HL-60 (cell line): ENCODE data around the gene APOBEC2.

Source experiments
- DNase-seq, 2 experiments: peaks; one replicate each; pipeline ENCODE4 v3.0.0-alpha.2; 2010 to 2020; ENCODE audit warnings: low read depth in 1 of 2, low spot score in 1 of 2
- H3K27ac ChIP-seq: fragments of 250-450 bp; sonication (Bioruptor Pico); replicated peaks from 2 replicates; pipeline ENCODE4 v1.5.1; 2020; ENCODE audit warnings: mild to moderate bottlenecking, moderate library complexity
- H3K27me3 ChIP-seq: fragments of 250-450 bp; sonication (Bioruptor Pico); 2 replicates; pipeline ENCODE4 v1.5.1; 2021; ENCODE audit warnings: mild to moderate bottlenecking, moderate library complexity; ENCODE audit not compliant: insufficient read depth, poor library complexity, severe bottlenecking
- H3K4me3 ChIP-seq: replicated peaks from 2 replicates; pipeline ENCODE4 v1.5.1; 2011; ENCODE audit warnings: mild to moderate bottlenecking, control low read depth, low read length; ENCODE audit not compliant: insufficient read depth
- GABPA ChIP-seq: IDR thresholded peaks from 2 replicates; pipeline ENCODE4 v1.6.1; 2012; ENCODE audit warnings: low read depth
- POLR2AphosphoS5 ChIP-seq: IDR thresholded peaks from 2 replicates; pipeline ENCODE4 v1.6.1; 2012; ENCODE audit warnings: low read depth
- SPI1 ChIP-seq: IDR thresholded peaks from 2 replicates; pipeline ENCODE4 v1.6.1; 2012; ENCODE audit warnings: low read depth, mild to moderate bottlenecking, borderline replicate concordance
- TF ChIP-seq, protein P1 (sequence below): IDR thresholded peaks from one replicate; pipeline ENCODE4 v1.5.1; 2011; ENCODE audit warnings: low read length, control low read depth, inconsistent platforms; ENCODE audit not compliant: insufficient read depth
- TF ChIP-seq, protein P2 (sequence below): IDR thresholded peaks from 2 replicates; pipeline ENCODE4 v1.6.1; 2012; ENCODE audit warnings: low read depth; ENCODE audit not compliant: insufficient replicate concordance

APOBEC2 gene

DNA sequence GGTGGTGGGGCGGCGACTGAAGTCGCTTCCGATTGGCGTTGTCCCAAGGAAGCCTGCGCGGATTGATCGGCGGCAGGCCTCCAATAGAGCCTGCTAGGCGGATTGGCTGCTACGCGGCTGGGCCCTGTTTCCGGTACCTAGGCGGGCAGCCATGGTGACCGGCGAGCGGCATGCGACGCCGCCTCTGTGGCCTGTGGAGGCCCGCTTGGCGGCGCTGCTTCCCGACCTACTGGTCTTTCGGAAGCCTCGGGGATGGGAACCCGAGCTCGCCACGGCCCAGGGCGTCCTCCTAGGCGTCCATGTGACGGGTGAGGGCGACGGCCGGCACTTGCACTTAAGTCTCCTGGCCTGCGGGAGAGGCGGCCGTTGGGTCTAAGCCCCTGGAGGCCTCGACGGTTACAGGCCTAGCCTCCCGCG lies 47.9 kb downstream of the APOBEC2 start:
- DNase-seq: no peak
- Histone ChIP-seq H3K27me3 (no peaks in the 10 kb centered on the region), H3K27ac (no peak overlapping the region), H3K4me3 (no peak overlapping the region)
- TF ChIP-seq SPI1 (no peak), POLR2AphosphoS5 (0 out of 2 replicates have a peak, but pooled peaks have one; percentile 34)
- TF ChIP-seq, protein P1, sequence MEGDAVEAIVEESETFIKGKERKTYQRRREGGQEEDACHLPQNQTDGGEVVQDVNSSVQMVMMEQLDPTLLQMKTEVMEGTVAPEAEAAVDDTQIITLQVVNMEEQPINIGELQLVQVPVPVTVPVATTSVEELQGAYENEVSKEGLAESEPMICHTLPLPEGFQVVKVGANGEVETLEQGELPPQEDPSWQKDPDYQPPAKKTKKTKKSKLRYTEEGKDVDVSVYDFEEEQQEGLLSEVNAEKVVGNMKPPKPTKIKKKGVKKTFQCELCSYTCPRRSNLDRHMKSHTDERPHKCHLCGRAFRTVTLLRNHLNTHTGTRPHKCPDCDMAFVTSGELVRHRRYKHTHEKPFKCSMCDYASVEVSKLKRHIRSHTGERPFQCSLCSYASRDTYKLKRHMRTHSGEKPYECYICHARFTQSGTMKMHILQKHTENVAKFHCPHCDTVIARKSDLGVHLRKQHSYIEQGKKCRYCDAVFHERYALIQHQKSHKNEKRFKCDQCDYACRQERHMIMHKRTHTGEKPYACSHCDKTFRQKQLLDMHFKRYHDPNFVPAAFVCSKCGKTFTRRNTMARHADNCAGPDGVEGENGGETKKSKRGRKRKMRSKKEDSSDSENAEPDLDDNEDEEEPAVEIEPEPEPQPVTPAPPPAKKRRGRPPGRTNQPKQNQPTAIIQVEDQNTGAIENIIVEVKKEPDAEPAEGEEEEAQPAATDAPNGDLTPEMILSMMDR: no peak

DNA sequence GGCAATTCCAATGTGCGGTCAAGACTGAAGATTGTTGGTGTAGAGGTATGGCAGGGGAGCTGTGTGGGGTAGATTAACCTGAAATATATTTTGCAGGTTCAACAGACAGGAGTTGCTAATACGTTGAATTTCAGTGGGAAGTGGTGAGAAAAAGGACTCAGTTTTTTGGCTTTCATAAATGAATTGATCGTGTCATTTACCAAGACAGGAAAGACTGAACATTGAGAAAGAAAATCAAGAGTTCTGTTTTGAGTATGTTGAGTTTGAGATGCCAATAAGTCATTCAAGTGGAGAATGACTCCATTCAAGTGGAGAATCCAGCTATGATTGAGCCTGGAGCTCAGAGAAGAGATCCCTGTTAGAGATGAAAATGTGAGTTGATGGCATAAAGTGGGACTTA lies 50.8 kb downstream of the APOBEC2 start:
- TF ChIP-seq, protein P1: no peak
- TF ChIP-seq POLR2AphosphoS5 (no peak), SPI1 (no peak), GABPA (no peak)
- TF ChIP-seq, protein P2, sequence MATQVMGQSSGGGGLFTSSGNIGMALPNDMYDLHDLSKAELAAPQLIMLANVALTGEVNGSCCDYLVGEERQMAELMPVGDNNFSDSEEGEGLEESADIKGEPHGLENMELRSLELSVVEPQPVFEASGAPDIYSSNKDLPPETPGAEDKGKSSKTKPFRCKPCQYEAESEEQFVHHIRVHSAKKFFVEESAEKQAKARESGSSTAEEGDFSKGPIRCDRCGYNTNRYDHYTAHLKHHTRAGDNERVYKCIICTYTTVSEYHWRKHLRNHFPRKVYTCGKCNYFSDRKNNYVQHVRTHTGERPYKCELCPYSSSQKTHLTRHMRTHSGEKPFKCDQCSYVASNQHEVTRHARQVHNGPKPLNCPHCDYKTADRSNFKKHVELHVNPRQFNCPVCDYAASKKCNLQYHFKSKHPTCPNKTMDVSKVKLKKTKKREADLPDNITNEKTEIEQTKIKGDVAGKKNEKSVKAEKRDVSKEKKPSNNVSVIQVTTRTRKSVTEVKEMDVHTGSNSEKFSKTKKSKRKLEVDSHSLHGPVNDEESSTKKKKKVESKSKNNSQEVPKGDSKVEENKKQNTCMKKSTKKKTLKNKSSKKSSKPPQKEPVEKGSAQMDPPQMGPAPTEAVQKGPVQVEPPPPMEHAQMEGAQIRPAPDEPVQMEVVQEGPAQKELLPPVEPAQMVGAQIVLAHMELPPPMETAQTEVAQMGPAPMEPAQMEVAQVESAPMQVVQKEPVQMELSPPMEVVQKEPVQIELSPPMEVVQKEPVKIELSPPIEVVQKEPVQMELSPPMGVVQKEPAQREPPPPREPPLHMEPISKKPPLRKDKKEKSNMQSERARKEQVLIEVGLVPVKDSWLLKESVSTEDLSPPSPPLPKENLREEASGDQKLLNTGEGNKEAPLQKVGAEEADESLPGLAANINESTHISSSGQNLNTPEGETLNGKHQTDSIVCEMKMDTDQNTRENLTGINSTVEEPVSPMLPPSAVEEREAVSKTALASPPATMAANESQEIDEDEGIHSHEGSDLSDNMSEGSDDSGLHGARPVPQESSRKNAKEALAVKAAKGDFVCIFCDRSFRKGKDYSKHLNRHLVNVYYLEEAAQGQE: no peak
- Histone ChIP-seq H3K27me3 (no peaks in the 10 kb centered on the region), H3K27ac (no peak overlapping the region), H3K4me3 (no peak overlapping the region)
- no peak for DNase-seq

DNA sequence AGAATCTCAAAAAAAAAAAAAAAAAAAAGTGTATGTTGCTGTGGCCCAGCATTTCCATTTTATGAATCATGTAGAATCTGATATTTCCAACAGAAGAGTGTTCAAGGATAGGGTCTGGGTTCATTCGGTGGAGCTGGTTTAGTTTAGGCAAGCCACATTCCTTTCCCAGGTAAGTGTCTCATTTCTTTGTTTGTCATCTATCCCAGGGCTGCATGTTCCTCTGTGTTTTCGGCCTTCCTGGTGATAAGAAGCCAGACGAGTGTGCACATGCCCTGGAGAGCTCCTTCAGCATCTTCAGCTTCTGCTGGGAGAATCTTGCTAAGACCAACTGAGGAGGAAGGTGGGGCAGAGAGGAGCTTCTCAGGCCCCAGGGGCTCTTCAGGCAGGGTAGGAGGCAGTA lies 58.0 kb downstream of the APOBEC2 start:
- DNase-seq: no peak
- Histone ChIP-seq H3K4me3 (no peak overlapping the region), H3K27me3 (no peaks in the 10 kb centered on the region), H3K27ac (no peak overlapping the region)
- TF ChIP-seq GABPA: no peak
- TF ChIP-seq, protein P2: no peak
- no peak for TF ChIP-seq POLR2AphosphoS5
- TF ChIP-seq, protein P1: no peak
- TF ChIP-seq SPI1: no peak
